GM12875 (cell line): Measurements from ENCODE around the gene RPA1.

Source experiments
- H3K4me3 ChIP-seq: one replicate; pipeline ENCODE4 v1.5.1; 2011; ENCODE audit warnings: low read depth, low read length, control low read depth
- CTCF ChIP-seq: IDR thresholded peaks from 2 replicates; pipeline ENCODE4 v1.5.1; 2011; ENCODE audit warnings: low read depth, mild to moderate bottlenecking, control low read depth, inconsistent platforms, low read length, moderate library complexity, borderline replicate concordance; ENCODE audit not compliant: insufficient read depth

Gene RPA1

GRCh38 chr17:1829592-1830257 lies at the start of gene RPA1, which contains the start of gene SMYD4:
TSS of gene RPA1 (plus strand) at chr17:1830005. CDS start at chr17:1830094, 89 bp downstream.
TSS of gene SMYD4 (minus strand) at chr17:1829902. CDS start at chr17:1827994, 1,908 bp downstream.
- peak within 1 kb of the TSS; percentile 88 for H3K4me3 ChIP-seq
- no peak for TF ChIP-seq CTCF

GRCh38 chr17:1782171-1782567 lies 47.6 kb upstream of the RPA1 start:
- H3K4me3 ChIP-seq = no peak overlapping the region
- TF ChIP-seq CTCF = no peak

- H3K4me3 ChIP-seq = no peak overlapping the region
- no peak for TF ChIP-seq CTCF
Observed at GRCh38 chr17:1783271-1783670, 46.5 kb upstream of the RPA1 start.

GRCh38 chr17:1783834-1784611 lies 45.8 kb upstream of the RPA1 start:
- no peak overlapping the region for H3K4me3 ChIP-seq
- TF ChIP-seq CTCF = no peak

- H3K4me3 ChIP-seq = no peak overlapping the region
- no peak for TF ChIP-seq CTCF
Observed at GRCh38 chr17:1785930-1786329, 43.9 kb upstream of the RPA1 start.

GRCh38 chr17:1786708-1787107 lies 43.1 kb upstream of the RPA1 start:
- TF ChIP-seq CTCF = no peak

More at GRCh38 chr17:1786708-1787107, 43.1 kb upstream of the RPA1 start:
- H3K4me3 ChIP-seq = no peak overlapping the region
